Panc1 (cell line): Measurements from ENCODE around the gene DHX8. TPM values are rescaled to one million over a fixed set of nuclear protein-coding genes. Genes with fewer than 3 reads are reported as not detected.

Source experiments
- ATAC-seq: fragments of 200-7000 bp; cut with Tn5 transposase; 2 replicates; pipeline ENCODE4 v1.9.1; 2020; ENCODE audit warnings: mild to moderate bottlenecking, moderate library complexity
- BruUV-seq: library from RNA; stranded (reverse); fragments of 400-500 nt; replicated peaks from 2 replicates; lab custom pipeline; 2021; lab: Mats Ljungman, UMichigan
- CTCF ChIA-PET: fragments of 300-600 bp; sonication (Branson Sonifier 250); formaldehyde crosslinking; loops from one replicate; lab custom pipeline; 2022; ENCODE audit warnings: antibody characterized with exemption; lab: Charles Lee
- POLR2A ChIA-PET: fragments of 300-600 bp; sonication (Branson Sonifier 250); formaldehyde crosslinking; loops from one replicate; lab custom pipeline; 2022; ENCODE audit warnings: antibody characterized with exemption; lab: Charles Lee
- DNase-seq: peaks from one replicate; pipeline ENCODE4 v3.0.0-alpha.2; 2010; ENCODE audit warnings: low read depth, low spot score
- H3K27ac ChIP-seq: 2 replicates; pipeline ENCODE4 v1.5.1; 2011; ENCODE audit warnings: mild to moderate bottlenecking, low read length, inconsistent platforms
- H3K27me3 ChIP-seq: fragments of 200-500 bp; sonication (Bioruptor generic); 2 replicates; pipeline ENCODE4 v1.6.0; 2014; ENCODE audit warnings: low read length, inconsistent platforms; ENCODE audit not compliant: control insufficient read depth, insufficient read depth
- H3K36me3 ChIP-seq: fragments of 200-500 bp; sonication (Bioruptor generic); 2 replicates; pipeline ENCODE4 v1.5.1; 2014; ENCODE audit warnings: inconsistent platforms, mild to moderate bottlenecking, low read length, moderate library complexity; ENCODE audit not compliant: control insufficient read depth, insufficient read depth
- H3K4me1 ChIP-seq: 2 replicates; pipeline ENCODE4 v1.5.1; 2011; ENCODE audit warnings: inconsistent platforms, mild to moderate bottlenecking, low read length, moderate library complexity; ENCODE audit not compliant: control insufficient read depth, insufficient read depth
- H3K4me3 ChIP-seq, 2 experiments: 2 replicates each; pipeline ENCODE4 v1.5.1; 2011 to 2012; ENCODE audit warnings: low read depth in 2 of 2, low read length in 2 of 2, mild to moderate bottlenecking in 2 of 2, inconsistent platforms in 1 of 2, moderate library complexity in 1 of 2
- H3K9me3 ChIP-seq: fragments of 200-500 bp; sonication (Bioruptor generic); 2 replicates; pipeline ENCODE4 v1.5.1; 2014; ENCODE audit warnings: low read depth, mild to moderate bottlenecking, inconsistent platforms, low read length, moderate library complexity; ENCODE audit not compliant: control insufficient read depth, insufficient read depth
- POLR2AphosphoS5 ChIP-seq: IDR thresholded peaks from 2 replicates; pipeline ENCODE4 v1.6.1; 2012; ENCODE audit warnings: mild to moderate bottlenecking, low read depth, low read length, moderate library complexity
- SIN3A ChIP-seq: IDR thresholded peaks from 2 replicates; pipeline ENCODE4 v1.6.1; 2012; ENCODE audit warnings: low read depth, mild to moderate bottlenecking, low read length, moderate library complexity, borderline replicate concordance; ENCODE audit not compliant: insufficient read depth
- TCF7L2 ChIP-seq: IDR thresholded peaks from 2 replicates; pipeline ENCODE4 v1.6.1; 2011; ENCODE audit warnings: mild to moderate bottlenecking, low read depth, low read length, inconsistent platforms
- in situ Hi-C: cut with HindIII; loops from 2 replicates; pipeline ENCODE4 v1.10.0; 2016; ENCODE audit warnings: low sequenced_read_pairs, low pct_unique_long_range_greater_than_20kb
- intact Hi-C: fragments of 100-400 bp; cut with micrococcal nuclease; formaldehyde crosslinking; loops from one replicate; pipeline ENCODE4 v1.10.0; 2022; ENCODE audit not compliant: unreplicated experiment
- total RNA-seq: library from RNA; stranded (reverse); gene quantifications from one replicate; pipeline ENCODE4 v1.2.1, GENCODE V29; 2021; ENCODE audit not compliant: unreplicated experiment
- TF ChIP-seq, protein P1 (sequence below): fragments of 450-650 bp; IDR thresholded peaks from 2 replicates; pipeline ENCODE4 v1.5.1; 2017; ENCODE audit warnings: mild to moderate bottlenecking
- TF ChIP-seq, protein P2 (sequence below), 2 experiments: IDR thresholded peaks; 2 replicates each; pipeline ENCODE4 v1.6.1; 2011 to 2012; ENCODE audit warnings: low read depth in 2 of 2, control low read depth in 1 of 2, low read length in 1 of 2, mild to moderate bottlenecking in 1 of 2, moderate library complexity in 1 of 2; ENCODE audit not compliant: insufficient read depth in 1 of 2

Gene DHX8
- total RNA-seq, 1 experiment from 2014 or later, result 45.6 TPM

DNA sequence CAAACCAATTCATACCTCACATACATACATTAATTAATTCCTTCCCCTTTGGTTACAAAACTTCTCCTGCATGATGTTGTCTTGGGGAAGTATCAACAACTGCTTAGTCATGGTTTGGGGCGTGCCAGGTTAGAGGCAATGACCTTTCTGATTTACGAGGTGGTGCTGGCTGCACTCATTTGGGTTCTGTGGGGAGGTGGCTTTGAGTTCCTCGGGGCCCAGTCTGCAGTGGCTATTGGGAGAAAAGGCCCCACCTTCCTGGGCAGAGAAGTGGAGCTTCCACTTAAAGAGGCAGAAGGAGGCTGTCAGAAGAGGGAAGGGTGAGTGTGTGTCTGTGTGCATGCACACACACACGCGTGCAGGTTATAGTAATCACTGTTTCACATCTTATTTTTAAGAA is 72.5 kb downstream of the DHX8 start:
- in situ Hi-C loops (no loop called here), intact Hi-C loops (no loop called here)
- no peak for DNase-seq
- TF ChIP-seq, protein P1, sequence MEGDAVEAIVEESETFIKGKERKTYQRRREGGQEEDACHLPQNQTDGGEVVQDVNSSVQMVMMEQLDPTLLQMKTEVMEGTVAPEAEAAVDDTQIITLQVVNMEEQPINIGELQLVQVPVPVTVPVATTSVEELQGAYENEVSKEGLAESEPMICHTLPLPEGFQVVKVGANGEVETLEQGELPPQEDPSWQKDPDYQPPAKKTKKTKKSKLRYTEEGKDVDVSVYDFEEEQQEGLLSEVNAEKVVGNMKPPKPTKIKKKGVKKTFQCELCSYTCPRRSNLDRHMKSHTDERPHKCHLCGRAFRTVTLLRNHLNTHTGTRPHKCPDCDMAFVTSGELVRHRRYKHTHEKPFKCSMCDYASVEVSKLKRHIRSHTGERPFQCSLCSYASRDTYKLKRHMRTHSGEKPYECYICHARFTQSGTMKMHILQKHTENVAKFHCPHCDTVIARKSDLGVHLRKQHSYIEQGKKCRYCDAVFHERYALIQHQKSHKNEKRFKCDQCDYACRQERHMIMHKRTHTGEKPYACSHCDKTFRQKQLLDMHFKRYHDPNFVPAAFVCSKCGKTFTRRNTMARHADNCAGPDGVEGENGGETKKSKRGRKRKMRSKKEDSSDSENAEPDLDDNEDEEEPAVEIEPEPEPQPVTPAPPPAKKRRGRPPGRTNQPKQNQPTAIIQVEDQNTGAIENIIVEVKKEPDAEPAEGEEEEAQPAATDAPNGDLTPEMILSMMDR, result no peak
- TF ChIP-seq, protein P2, sequence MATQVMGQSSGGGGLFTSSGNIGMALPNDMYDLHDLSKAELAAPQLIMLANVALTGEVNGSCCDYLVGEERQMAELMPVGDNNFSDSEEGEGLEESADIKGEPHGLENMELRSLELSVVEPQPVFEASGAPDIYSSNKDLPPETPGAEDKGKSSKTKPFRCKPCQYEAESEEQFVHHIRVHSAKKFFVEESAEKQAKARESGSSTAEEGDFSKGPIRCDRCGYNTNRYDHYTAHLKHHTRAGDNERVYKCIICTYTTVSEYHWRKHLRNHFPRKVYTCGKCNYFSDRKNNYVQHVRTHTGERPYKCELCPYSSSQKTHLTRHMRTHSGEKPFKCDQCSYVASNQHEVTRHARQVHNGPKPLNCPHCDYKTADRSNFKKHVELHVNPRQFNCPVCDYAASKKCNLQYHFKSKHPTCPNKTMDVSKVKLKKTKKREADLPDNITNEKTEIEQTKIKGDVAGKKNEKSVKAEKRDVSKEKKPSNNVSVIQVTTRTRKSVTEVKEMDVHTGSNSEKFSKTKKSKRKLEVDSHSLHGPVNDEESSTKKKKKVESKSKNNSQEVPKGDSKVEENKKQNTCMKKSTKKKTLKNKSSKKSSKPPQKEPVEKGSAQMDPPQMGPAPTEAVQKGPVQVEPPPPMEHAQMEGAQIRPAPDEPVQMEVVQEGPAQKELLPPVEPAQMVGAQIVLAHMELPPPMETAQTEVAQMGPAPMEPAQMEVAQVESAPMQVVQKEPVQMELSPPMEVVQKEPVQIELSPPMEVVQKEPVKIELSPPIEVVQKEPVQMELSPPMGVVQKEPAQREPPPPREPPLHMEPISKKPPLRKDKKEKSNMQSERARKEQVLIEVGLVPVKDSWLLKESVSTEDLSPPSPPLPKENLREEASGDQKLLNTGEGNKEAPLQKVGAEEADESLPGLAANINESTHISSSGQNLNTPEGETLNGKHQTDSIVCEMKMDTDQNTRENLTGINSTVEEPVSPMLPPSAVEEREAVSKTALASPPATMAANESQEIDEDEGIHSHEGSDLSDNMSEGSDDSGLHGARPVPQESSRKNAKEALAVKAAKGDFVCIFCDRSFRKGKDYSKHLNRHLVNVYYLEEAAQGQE (IDR thresholded peaks at IDR 0.05; ENCODE audit: insufficient read depth in 1 of 2, low read depth in 2 of 2, low read length in 1 of 2), result no peak
- TF ChIP-seq POLR2AphosphoS5 (no peak), SIN3A (no peak), TCF7L2 (no peak)
- Histone ChIP-seq H3K27me3 (no peaks in the 10 kb centered on the region), H3K27ac (no peak overlapping the region), H3K4me1 (no peaks in the 10 kb centered on the region), H3K36me3 (no peaks in the 10 kb centered on the region), H3K9me3 (no peaks in the 10 kb centered on the region), H3K4me3 (no peak overlapping the region)
- peak; percentile 53; the same call in 1 of the 2 replicates for ATAC-seq
- BruUV-seq, result no TSS peak
- ChIA-PET CTCF (no interaction called here), POLR2A (no interaction called here)

DNA sequence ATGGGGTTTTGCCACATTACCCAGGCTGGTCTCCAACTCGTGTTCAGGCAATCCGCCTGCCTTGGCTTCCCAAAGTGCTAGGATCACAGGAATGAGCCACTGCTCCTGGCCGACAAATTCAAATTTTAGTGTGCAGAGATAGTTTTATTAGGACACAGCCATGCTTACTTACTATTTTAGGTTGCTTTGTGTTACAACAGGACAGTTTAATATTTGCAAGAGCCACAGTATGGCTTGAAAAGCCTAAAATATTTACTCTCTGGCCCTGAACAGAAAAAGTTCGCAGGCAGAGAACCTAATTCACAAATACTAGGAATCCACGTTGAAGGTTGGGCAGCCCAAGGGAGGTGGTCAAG is 75.0 kb downstream of the DHX8 start:
- Histone ChIP-seq H3K36me3 (no peaks in the 10 kb centered on the region), H3K9me3 (no peaks in the 10 kb centered on the region), H3K27me3 (no peaks in the 10 kb centered on the region), H3K4me3 (no peak overlapping the region), H3K27ac (no peak overlapping the region), H3K4me1 (no peaks in the 10 kb centered on the region)
- CTCF ChIA-PET, result no interaction called here
- DNase-seq (no peak), ATAC-seq (no peak)
- in situ Hi-C loops (no loop called here), intact Hi-C loops (no loop called here)
- POLR2A ChIA-PET, result interaction anchor here (0.7 kb wide), 1 partner anchor 20 kb away, joined by 3 read pairs; no protein-coding TSS in a partner anchor
- BruUV-seq, result no TSS peak
- no peak for TF ChIP-seq SIN3A
- TF ChIP-seq, protein P2 (IDR thresholded peaks at IDR 0.05; ENCODE audit: insufficient read depth in 1 of 2, low read depth in 2 of 2, low read length in 1 of 2), result no peak
- TF ChIP-seq POLR2AphosphoS5, result no peak
- TF ChIP-seq, protein P1, result no peak
- no peak for TF ChIP-seq TCF7L2
